ENCODE results near the gene ALOXE3. TPM values are rescaled to one million over a fixed set of nuclear protein-coding genes. Genes with fewer than 3 reads are reported as not detected.

Gene ALOXE3
- polyA plus RNA-seq, 3 donors, result not detected

DNA sequence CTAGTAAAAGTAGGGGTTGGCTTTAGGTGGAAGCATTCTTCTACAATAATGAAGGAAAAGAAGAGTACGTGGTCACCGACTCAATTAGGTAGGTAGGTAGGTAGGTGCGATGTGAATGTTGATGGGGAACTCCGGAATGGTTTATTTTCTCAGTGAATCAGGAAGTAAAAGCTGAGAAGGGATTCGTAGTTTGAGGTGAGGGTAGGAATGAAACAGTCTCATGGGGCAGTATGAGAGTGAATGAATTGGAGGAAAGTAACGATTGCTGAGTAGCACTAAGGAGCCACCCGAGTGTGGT, 20.0 kb upstream of the ALOXE3 start:
- Histone ChIP-seq H3K36me3 (replicated peaks in 1 of 2; ENCODE audit: control insufficient read depth in 1 of 2, insufficient read depth in 2 of 2, low read length in 2 of 2) (peaks cover 28 to 34% of the 10 kb centered on the region in 2 donors), H3K9me3 (replicated peaks in 1 of 2; ENCODE audit: control insufficient read depth in 1 of 2, insufficient read depth in 1 of 2, low read length in 2 of 2) (no peaks in the 10 kb centered on the region), H2AFZ (ENCODE audit: insufficient read depth, low read depth, low read length, poor library complexity, severe bottlenecking) (no peak overlapping the region), H3K4me2 (replicated peaks; ENCODE audit: extremely low read depth, low read length, poor library complexity, severe bottlenecking) (peak overlapping the region; percentile 80), H3K27me3 (ENCODE audit: control insufficient read depth in 2 of 2, insufficient read depth in 2 of 2, low read length in 2 of 2) (peaks cover 0 to 10% of the 10 kb centered on the region in 2 donors), H3K9ac (ENCODE audit: insufficient read depth, low read length, poor library complexity, severe bottlenecking) (no peak overlapping the region), H3K27ac (ENCODE audit: low read depth in 1 of 2, low read length in 2 of 2) (peak overlapping the region; percentile 55 to 58), H3K4me3 (replicated peaks in 1 of 3; ENCODE audit: low read depth in 2 of 3, low read length in 3 of 3) (peak overlapping the region in 2 of 3 experiments; percentile 1 to 68), H3K4me1 (ENCODE audit: control insufficient read depth in 1 of 2, insufficient read depth in 2 of 2, low read length in 2 of 2) (peaks cover 34 to 40% of the 10 kb centered on the region in 2 donors), H4K20me1 (ENCODE audit: insufficient read depth, low read length) (peaks cover 46% of the 10 kb centered on the region), H3K79me2 (ENCODE audit: insufficient read depth, low read length) (no peaks in the 10 kb centered on the region)
- H3K4me1 Mint-ChIP-seq, result no peaks in the 10 kb centered on the region
- TF ChIP-seq CTCF (IDR thresholded peaks at IDR 0.05), result no peak
- 0% methylated on average over 7 of the region's 7 CpGs for WGBS (ENCODE audit: insufficient coverage)
- no peaks in the 10 kb centered on the region for H3K9me3 Mint-ChIP-seq
- H3K27me3 Mint-ChIP-seq (ENCODE audit: low read depth in 3 of 3), result peaks cover 6 to 20% (median 11%) of the 10 kb centered on the region in 3 donors
- intact Hi-C loops (cut with micrococcal nuclease), result loop anchor here in 1 of 2 donors (2.0 to 10.0 kb wide), 4 partner anchors 20 to 156 kb away; partner anchors contain the start of gene SLC25A35
- peaks cover 28 to 33% of the 10 kb centered on the region in 2 donors for H3K36me3 Mint-ChIP-seq
- DNase-seq, result no peak
- H3K27ac Mint-ChIP-seq, result no peak overlapping the region
- H3K4me3 Mint-ChIP-seq, result no peak overlapping the region

- WGBS (ENCODE audit: insufficient coverage), result 30% methylated on average over 15 of the region's 21 CpGs
Measured at GRCh38 chr17:8137645-8138373, 19.5 kb upstream of the ALOXE3 start.

More at GRCh38 chr17:8137645-8138373, 19.5 kb upstream of the ALOXE3 start:
- H3K27me3 ChIP-seq (ENCODE audit: control insufficient read depth in 2 of 2, insufficient read depth in 2 of 2, low read length in 2 of 2), result peaks cover 0 to 10% of the 10 kb centered on the region in 2 donors
- H3K36me3 Mint-ChIP-seq, result peaks cover 25 to 27% of the 10 kb centered on the region in 2 donors
- peaks cover 40% of the 10 kb centered on the region for H4K20me1 ChIP-seq (ENCODE audit: insufficient read depth, low read length)
- H3K4me1 Mint-ChIP-seq, result no peaks in the 10 kb centered on the region
- no peak overlapping the region for H2AFZ ChIP-seq (ENCODE audit: insufficient read depth, low read depth, low read length, poor library complexity, severe bottlenecking)
- TF ChIP-seq CTCF (IDR thresholded peaks at IDR 0.05), result no peak
- H3K27me3 Mint-ChIP-seq (ENCODE audit: low read depth in 3 of 3), result peaks cover 6 to 20% (median 11%) of the 10 kb centered on the region in 3 donors
- no peak overlapping the region for H3K4me3 Mint-ChIP-seq
- no peaks in the 10 kb centered on the region for H3K9me3 Mint-ChIP-seq
- H3K36me3 ChIP-seq (replicated peaks in 1 of 2; ENCODE audit: control insufficient read depth in 1 of 2, insufficient read depth in 2 of 2, low read length in 2 of 2), result peaks cover 24 to 29% of the 10 kb centered on the region in 2 donors
- H3K4me1 ChIP-seq (ENCODE audit: control insufficient read depth in 1 of 2, insufficient read depth in 2 of 2, low read length in 2 of 2), result peaks cover 34 to 40% of the 10 kb centered on the region in 2 donors
- intact Hi-C loops (cut with micrococcal nuclease), result loop anchor here in 1 of 2 donors (2.0 to 10.0 kb wide), 4 partner anchors 21 to 157 kb away; partner anchors contain the start of gene SLC25A35
- H3K9ac ChIP-seq (ENCODE audit: insufficient read depth, low read length, poor library complexity, severe bottlenecking), result no peak overlapping the region
- peak overlapping the region; percentile 80 for H3K4me2 ChIP-seq (replicated peaks; ENCODE audit: extremely low read depth, low read length, poor library complexity, severe bottlenecking)
- no peaks in the 10 kb centered on the region for H3K79me2 ChIP-seq (ENCODE audit: insufficient read depth, low read length)
- peak overlapping the region in 1 of 2 donors; percentile 55 for H3K27ac ChIP-seq (ENCODE audit: low read depth in 1 of 2, low read length in 2 of 2)
- no peak overlapping the region for H3K27ac Mint-ChIP-seq
- no peaks in the 10 kb centered on the region for H3K9me3 ChIP-seq (replicated peaks in 1 of 2; ENCODE audit: control insufficient read depth in 1 of 2, insufficient read depth in 1 of 2, low read length in 2 of 2)
- H3K4me3 ChIP-seq (replicated peaks in 1 of 3; ENCODE audit: low read depth in 2 of 3, low read length in 3 of 3), result peak overlapping the region in 1 of 3 experiments; percentile 68
- DNase-seq, result peak in 1 of 3 donors; percentile 7
